ENCODE data around the gene THNSL1.
"Not testable (repeated sequence)": the region's sequence is repeated elsewhere in the genome, so short reads cannot be mapped to it uniquely, and the experiment has no call there.

THNSL1 gene

GRCh38 chr10:24993237-24993958, 23.0 kb upstream of the THNSL1 start:
- no peak for DNase-seq (ENCODE audit: low read depth in 2 of 3, low spot score in 2 of 3)

GRCh38 chr10:24995072-24995471, 21.3 kb upstream of the THNSL1 start:
- DNase-seq (ENCODE audit: low read depth in 2 of 3, low spot score in 2 of 3): no peak

GRCh38 chr10:24998044-24998443, 18.4 kb upstream of the THNSL1 start:
- DNase-seq (ENCODE audit: low read depth in 2 of 3, low spot score in 2 of 3): no peak

GRCh38 chr10:25011591-25011990, 4.8 kb upstream of the THNSL1 start:
- DNase-seq (ENCODE audit: low read depth in 2 of 3, low spot score in 2 of 3): not testable (repeated sequence)

- DNase-seq (ENCODE audit: low read depth in 2 of 3, low spot score in 2 of 3): no peak
These were observed 1.8 kb upstream of the THNSL1 start for GRCh38 chr10:25014579-25014978.

- peak; percentile 73 to 90 (median 80) for DNase-seq (ENCODE audit: low read depth in 2 of 3, low spot score in 2 of 3)
These were observed 510 bp upstream of the THNSL1 start, which contains the start of gene ENKUR for GRCh38 chr10:25015828-25016375. Gene ENKUR (minus strand): TSS chr10:25016158. CDS start chr10:25015936, 222 bp downstream.

GRCh38 chr10:25017154-25017590, 760 bp downstream of the THNSL1 start:
- DNase-seq (ENCODE audit: low read depth in 2 of 3, low spot score in 2 of 3): peak in 1 of 3 experiments; percentile 10

- no peak for DNase-seq (ENCODE audit: low read depth in 2 of 3, low spot score in 2 of 3)
These were observed 1.2 kb downstream of the THNSL1 start for GRCh38 chr10:25017661-25018060.

- DNase-seq (ENCODE audit: low read depth in 2 of 3, low spot score in 2 of 3): no peak
These were observed 2.3 kb downstream of the THNSL1 start for GRCh38 chr10:25018703-25019102.

- no peak for DNase-seq (ENCODE audit: low read depth in 2 of 3, low spot score in 2 of 3)
These were observed 6.9 kb downstream of the THNSL1 start for GRCh38 chr10:25023278-25023677.

GRCh38 chr10:25024528-25024927, 8.1 kb downstream of the THNSL1 start:
- no peak for DNase-seq (ENCODE audit: low read depth in 2 of 3, low spot score in 2 of 3)

- no peak for DNase-seq (ENCODE audit: low read depth in 2 of 3, low spot score in 2 of 3)
These were observed 10.1 kb downstream of the THNSL1 start for GRCh38 chr10:25026463-25026862.

- no peak for DNase-seq (ENCODE audit: low read depth in 2 of 3, low spot score in 2 of 3)
These were observed 12.3 kb downstream of the THNSL1 start for GRCh38 chr10:25028711-25029110.

GRCh38 chr10:25029519-25029918, 13.1 kb downstream of the THNSL1 start:
- DNase-seq (ENCODE audit: low read depth in 2 of 3, low spot score in 2 of 3): no peak

GRCh38 chr10:25036381-25036780, 20.0 kb downstream of the THNSL1 start:
- DNase-seq (ENCODE audit: low read depth in 2 of 3, low spot score in 2 of 3): no peak

- DNase-seq (ENCODE audit: low read depth in 2 of 3, low spot score in 2 of 3): no peak
These were observed 21.9 kb downstream of the THNSL1 start for GRCh38 chr10:25038325-25038724.

GRCh38 chr10:25039531-25039930, 23.1 kb downstream of the THNSL1 start:
- no peak for DNase-seq (ENCODE audit: low read depth in 2 of 3, low spot score in 2 of 3)

GRCh38 chr10:25046641-25047040, 30.2 kb downstream of the THNSL1 start:
- no peak for DNase-seq (ENCODE audit: low read depth in 2 of 3, low spot score in 2 of 3)

GRCh38 chr10:25047088-25047487, 30.7 kb downstream of the THNSL1 start:
- DNase-seq (ENCODE audit: low read depth in 2 of 3, low spot score in 2 of 3): no peak

GRCh38 chr10:25047591-25048301, 31.3 kb downstream of the THNSL1 start:
- no peak for DNase-seq (ENCODE audit: low read depth in 2 of 3, low spot score in 2 of 3)

GRCh38 chr10:25048450-25048849, 32.0 kb downstream of the THNSL1 start:
- no peak for DNase-seq (ENCODE audit: low read depth in 2 of 3, low spot score in 2 of 3)

GRCh38 chr10:25049966-25050365, 33.6 kb downstream of the THNSL1 start:
- DNase-seq (ENCODE audit: low read depth in 2 of 3, low spot score in 2 of 3): no peak

Measured in activated CD8-positive, alpha-beta memory T cell treated with anti-CD3 and anti-CD28 coated beads for 48 hours (primary cell).